Measurements from ENCODE around the gene FZD10.

FZD10 gene

GRCh38 chr12:130162267-130162666 is at the start of gene FZD10:
Gene FZD10, plus strand, starts transcription at chr12:130162464. Its CDS starts 479 bp downstream, at chr12:130162943.
- no peak for DNase-seq

- DNase-seq, result no peak
Measured at GRCh38 chr12:130114952-130115351, 47.3 kb upstream of the FZD10 start.

GRCh38 chr12:130115646-130116045 is 46.6 kb upstream of the FZD10 start:
- no peak for DNase-seq

- no peak for DNase-seq
Measured at GRCh38 chr12:130116791-130117190, 45.5 kb upstream of the FZD10 start.

GRCh38 chr12:130117233-130117632 is 45.0 kb upstream of the FZD10 start:
- no peak for DNase-seq

GRCh38 chr12:130117701-130118100 is 44.6 kb upstream of the FZD10 start:
- no peak for DNase-seq

GRCh38 chr12:130118181-130118580 is 44.1 kb upstream of the FZD10 start:
- DNase-seq, result no peak

GRCh38 chr12:130119241-130119861 is 42.9 kb upstream of the FZD10 start:
- no peak for DNase-seq

- no peak for DNase-seq
Measured at GRCh38 chr12:130120012-130120805, 42.1 kb upstream of the FZD10 start.

GRCh38 chr12:130121226-130122000 is 40.9 kb upstream of the FZD10 start:
- no peak for DNase-seq

- no peak for DNase-seq
Measured at GRCh38 chr12:130122356-130122755, 39.9 kb upstream of the FZD10 start.

GRCh38 chr12:130124106-130124505 is 38.2 kb upstream of the FZD10 start:
- no peak for DNase-seq

- no peak for DNase-seq
Measured at GRCh38 chr12:130124605-130125244, 37.5 kb upstream of the FZD10 start.

- DNase-seq, result no peak
Measured at GRCh38 chr12:130126023-130126432, 36.2 kb upstream of the FZD10 start.

GRCh38 chr12:130127532-130127911 is 34.7 kb upstream of the FZD10 start:
- DNase-seq, result no peak

- DNase-seq, result no peak
Measured at GRCh38 chr12:130127912-130128789, 34.1 kb upstream of the FZD10 start.

GRCh38 chr12:130128790-130129735 is 33.2 kb upstream of the FZD10 start:
- DNase-seq, result no peak

- no peak for DNase-seq
Measured at GRCh38 chr12:130130346-130130745, 31.9 kb upstream of the FZD10 start.

GRCh38 chr12:130131025-130131424 is 31.2 kb upstream of the FZD10 start:
- DNase-seq, result no peak

- DNase-seq, result no peak
Measured at GRCh38 chr12:130131801-130132200, 30.5 kb upstream of the FZD10 start.

All from NCI-H187 treated with DMSO at 0.1 percent for 48 hours (cell line).